OCI-LY7 (cell line): ENCODE results near the gene PLA2G2F. TPM values are rescaled to one million over a fixed set of nuclear protein-coding genes. Genes with fewer than 3 reads are reported as not detected.

ENCODE experiments used
- Bru-seq: library from RNA; stranded (reverse); fragments of 400-500 nt; gene quantifications from one replicate; lab custom pipeline; 2021; lab: Mats Ljungman, UMichigan
- BruChase-seq, 2 experiments: library from RNA; stranded (reverse); fragments of 400-500 nt; gene quantifications; one replicate each; lab custom pipeline; 2021; lab: Mats Ljungman, UMichigan
- BruUV-seq: library from RNA; stranded (reverse); fragments of 400-500 nt; replicated peaks from 2 replicates; lab custom pipeline; 2021; lab: Mats Ljungman, UMichigan
- CTCF ChIA-PET: fragments of 300-600 bp; sonication (Branson Sonifier 250); formaldehyde crosslinking; loops from one replicate; lab custom pipeline; 2022; ENCODE audit warnings: antibody characterized with exemption; ENCODE audit not compliant: unreplicated experiment; lab: Charles Lee
- POLR2A ChIA-PET: fragments of 300-600 bp; sonication (Branson Sonifier 250); formaldehyde crosslinking; loops from one replicate; lab custom pipeline; 2022; ENCODE audit warnings: antibody characterized with exemption; lab: Charles Lee
- DNase-seq: peaks from one replicate; pipeline ENCODE4 v3.0.0-alpha.2; 2015; ENCODE audit warnings: low spot score
- H2AFZ ChIP-seq: fragments of 200-600 bp; sonication (generic), shearing (Covaris generic); 2 replicates; pipeline ENCODE4 v1.6.1; 2014; ENCODE audit warnings: mild to moderate bottlenecking, antibody characterized with exemption, low read length, moderate library complexity
- H3K27ac ChIP-seq: fragments of 200-600 bp; sonication (generic); 2 replicates; pipeline ENCODE4 v1.5.1; 2014; ENCODE audit warnings: mixed run types, low read depth, mild to moderate bottlenecking, moderate library complexity, low read length, inconsistent platforms; ENCODE audit not compliant: poor library complexity, severe bottlenecking
- H3K36me3 ChIP-seq: fragments of 200-600 bp; sonication (generic); 2 replicates; pipeline ENCODE4 v1.6.1; 2014; ENCODE audit warnings: mild to moderate bottlenecking, antibody characterized with exemption, low read length, moderate library complexity, mixed read lengths; ENCODE audit not compliant: insufficient read depth
- H3K4me1 ChIP-seq: fragments of 200-600 bp; sonication (generic); 2 replicates; pipeline ENCODE4 v1.5.1; 2014; ENCODE audit warnings: mild to moderate bottlenecking, low read length; ENCODE audit not compliant: insufficient read depth, poor library complexity, severe bottlenecking
- H3K4me2 ChIP-seq: fragments of 200-600 bp; sonication (generic); 2 replicates; pipeline ENCODE4 v1.6.1; 2014; ENCODE audit warnings: mild to moderate bottlenecking, low read length
- H3K4me3 ChIP-seq: fragments of 200-600 bp; sonication (generic); 2 replicates; pipeline ENCODE4 v1.5.1; 2014; ENCODE audit warnings: mild to moderate bottlenecking, low read depth, low read length; ENCODE audit not compliant: poor library complexity, severe bottlenecking
- H3K79me2 ChIP-seq: fragments of 200-600 bp; sonication (generic); 2 replicates; pipeline ENCODE4 v1.6.1; 2016; ENCODE audit warnings: low read depth, mild to moderate bottlenecking, low read length, moderate library complexity, mixed read lengths; ENCODE audit not compliant: insufficient read depth
- H3K9me2 ChIP-seq: fragments of 200-600 bp; sonication (generic); 2 replicates; pipeline ENCODE4 v1.6.1; 2016; ENCODE audit warnings: mild to moderate bottlenecking, low read length, mixed read lengths; ENCODE audit not compliant: insufficient read depth
- H3K9me3 ChIP-seq: fragments of 200-600 bp; sonication (generic); 2 replicates; pipeline ENCODE4 v1.6.1; 2014; ENCODE audit warnings: mild to moderate bottlenecking, mixed run types, low read length, mixed read lengths
- H4K20me1 ChIP-seq: fragments of 200-600 bp; sonication (generic); 2 replicates; pipeline ENCODE4 v1.6.1; 2014; ENCODE audit warnings: mild to moderate bottlenecking, antibody characterized with exemption, low read length, moderate library complexity, mixed read lengths; ENCODE audit not compliant: insufficient read depth
- CTCF ChIP-seq: fragments of 200-600 bp; sonication (generic); conservative IDR thresholded peaks from 2 replicates; pipeline ENCODE4 v1.5.1; 2014; ENCODE audit warnings: mild to moderate bottlenecking, antibody characterized with exemption, low read length, moderate library complexity, mixed read lengths
- EZH2phosphoT487 ChIP-seq: fragments of 200-600 bp; sonication (generic); IDR thresholded peaks from 2 replicates; pipeline ENCODE4 v1.6.1; 2018; ENCODE audit warnings: low read depth, borderline replicate concordance, mild to moderate bottlenecking, mixed run types, antibody characterized with exemption, low read length, moderate library complexity, mixed read lengths
- intact Hi-C: fragments of 100-400 bp; cut with micrococcal nuclease; formaldehyde crosslinking; loops from one replicate; pipeline ENCODE4 v1.10.0; 2022; ENCODE audit not compliant: unreplicated experiment
- long read RNA-seq: library from polyadenylated mRNA; stranded (forward); transcript quantifications from one replicate; pipeline ENCODE4 v2.0.0, GENCODE V29; 2022
- total RNA-seq, 2 experiments: library from RNA; depleted of rRNA in 1 of 2; stranded (reverse); fragments of >200 nt in 1 of 2; shearing (Covaris generic) in 1 of 2; gene quantifications; 2 replicates each; pipeline ENCODE4 v1.2.3, GENCODE V29; 2014 to 2022

PLA2G2F gene
- total RNA-seq (2014; rRNA removed; shearing (Covaris generic)), result not detected in 2 replicates
- total RNA-seq (2022), result not detected in 2 replicates
- not detected for Bru-seq, nascent RNA
- BruChase-seq, experiment 1, labeled RNA remaining after a 6-hour chase, result not detected
- BruChase-seq, experiment 2, labeled RNA remaining after a 2-hour chase, result not detected
- long read RNA-seq, partial matches to known transcripts, result 0 of 1 reads
- long read RNA-seq, other reads (novel, unspliced or antisense), result 1 of 1 reads

GRCh38 chr1:20138961-20139550 is at the start of gene PLA2G2F:
TSS of gene PLA2G2F (plus strand) at chr1:20139323. CDS start at chr1:20139428, 105 bp downstream.
- H3K9me3 ChIP-seq, result no peaks in the 10 kb centered on the region
- no peak for DNase-seq
- H3K4me3 ChIP-seq, result no peak within 1 kb of the TSS
- intact Hi-C loops, result no loop called here
- no peak for TF ChIP-seq EZH2phosphoT487
- no peak for TF ChIP-seq CTCF
- no peaks in the 10 kb centered on the region for H3K4me1 ChIP-seq
- ChIA-PET POLR2A (no interaction called here), CTCF (no interaction called here)
- no peak within 1 kb of the TSS for H3K4me2 ChIP-seq
- BruUV-seq, result no TSS peak
- H3K27ac ChIP-seq, result no peak within 1 kb of the TSS
- H3K9me2 ChIP-seq, result no peaks in the 10 kb centered on the region
- H2AFZ ChIP-seq, result no peak within 1 kb of the TSS
- H4K20me1 ChIP-seq, result no peaks in the 10 kb centered on the region
- H3K79me2 ChIP-seq, result no peaks in the 10 kb centered on the region
- H3K36me3 ChIP-seq, result no peaks in the 10 kb centered on the region

- Histone ChIP-seq H3K4me3 (no peak overlapping the region), H3K4me2 (no peak overlapping the region), H3K9me3 (no peaks in the 10 kb centered on the region), H2AFZ (no peak overlapping the region), H3K36me3 (no peaks in the 10 kb centered on the region), H3K79me2 (no peaks in the 10 kb centered on the region), H3K9me2 (no peaks in the 10 kb centered on the region), H3K4me1 (no peaks in the 10 kb centered on the region), H3K27ac (no peak overlapping the region), H4K20me1 (no peaks in the 10 kb centered on the region)
- ChIA-PET CTCF (no interaction called here), POLR2A (interaction anchor here (0.6 kb wide), 1 partner anchor 53 kb away, joined by 3 read pairs; no protein-coding TSS in a partner anchor)
- no TSS peak for BruUV-seq
- TF ChIP-seq CTCF, result no peak
- TF ChIP-seq EZH2phosphoT487, result no peak
- DNase-seq, result no peak
- intact Hi-C loops, result no loop called here
These were observed 49.6 kb upstream of the PLA2G2F start for GRCh38 chr1:20089328-20090077.
